RWPE1 (cell line): ENCODE measurements around the gene ZBTB45.

Experiments
- CTCF ChIA-PET: fragments of 350-600 bp; sonication (Branson Sonifier 250); formaldehyde crosslinking; extraction: SDS; loops from one replicate; lab custom pipeline; 2021; lab: Yijun Ruan, JAX
- POLR2A ChIA-PET: fragments of 400-600 bp; formaldehyde crosslinking; extraction: SDS; loops from one replicate; lab custom pipeline; 2020; ENCODE audit warnings: antibody characterized with exemption; ENCODE audit not compliant: low non-redundant PET; lab: Yijun Ruan, JAX
- DNase-seq: peaks from one replicate; pipeline ENCODE4 v3.0.0; 2012; ENCODE audit warnings: low spot score
- H3K27ac ChIP-seq: fragments of 450-650 bp; 2 replicates; pipeline ENCODE4 v1.5.1; 2017
- TF ChIP-seq, protein P1 (sequence below): fragments of 450-650 bp; conservative IDR thresholded peaks from 2 replicates; pipeline ENCODE4 v1.5.1; 2017; ENCODE audit warnings: low read depth, mild to moderate bottlenecking

Gene ZBTB45

GRCh38 chr19:58555369-58555885 is 35.8 kb upstream of the ZBTB45 start:
- DNase-seq, result no peak
- TF ChIP-seq, protein P1, sequence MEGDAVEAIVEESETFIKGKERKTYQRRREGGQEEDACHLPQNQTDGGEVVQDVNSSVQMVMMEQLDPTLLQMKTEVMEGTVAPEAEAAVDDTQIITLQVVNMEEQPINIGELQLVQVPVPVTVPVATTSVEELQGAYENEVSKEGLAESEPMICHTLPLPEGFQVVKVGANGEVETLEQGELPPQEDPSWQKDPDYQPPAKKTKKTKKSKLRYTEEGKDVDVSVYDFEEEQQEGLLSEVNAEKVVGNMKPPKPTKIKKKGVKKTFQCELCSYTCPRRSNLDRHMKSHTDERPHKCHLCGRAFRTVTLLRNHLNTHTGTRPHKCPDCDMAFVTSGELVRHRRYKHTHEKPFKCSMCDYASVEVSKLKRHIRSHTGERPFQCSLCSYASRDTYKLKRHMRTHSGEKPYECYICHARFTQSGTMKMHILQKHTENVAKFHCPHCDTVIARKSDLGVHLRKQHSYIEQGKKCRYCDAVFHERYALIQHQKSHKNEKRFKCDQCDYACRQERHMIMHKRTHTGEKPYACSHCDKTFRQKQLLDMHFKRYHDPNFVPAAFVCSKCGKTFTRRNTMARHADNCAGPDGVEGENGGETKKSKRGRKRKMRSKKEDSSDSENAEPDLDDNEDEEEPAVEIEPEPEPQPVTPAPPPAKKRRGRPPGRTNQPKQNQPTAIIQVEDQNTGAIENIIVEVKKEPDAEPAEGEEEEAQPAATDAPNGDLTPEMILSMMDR, result no peak
- ChIA-PET POLR2A (interaction anchor here (1.0 to 1.7 kb wide), 3 partner anchors 12 to 42 kb away, joined by 4 to 5 read pairs (median 4); partner anchors contain the start of genes TRIM28 and ZBTB45), CTCF (interaction anchor here (0.5 kb wide), 1 partner anchor 35 kb away, joined by 3 read pairs; no protein-coding TSS in a partner anchor)
- H3K27ac ChIP-seq, result peak overlapping the region; percentile 100

DNA sequence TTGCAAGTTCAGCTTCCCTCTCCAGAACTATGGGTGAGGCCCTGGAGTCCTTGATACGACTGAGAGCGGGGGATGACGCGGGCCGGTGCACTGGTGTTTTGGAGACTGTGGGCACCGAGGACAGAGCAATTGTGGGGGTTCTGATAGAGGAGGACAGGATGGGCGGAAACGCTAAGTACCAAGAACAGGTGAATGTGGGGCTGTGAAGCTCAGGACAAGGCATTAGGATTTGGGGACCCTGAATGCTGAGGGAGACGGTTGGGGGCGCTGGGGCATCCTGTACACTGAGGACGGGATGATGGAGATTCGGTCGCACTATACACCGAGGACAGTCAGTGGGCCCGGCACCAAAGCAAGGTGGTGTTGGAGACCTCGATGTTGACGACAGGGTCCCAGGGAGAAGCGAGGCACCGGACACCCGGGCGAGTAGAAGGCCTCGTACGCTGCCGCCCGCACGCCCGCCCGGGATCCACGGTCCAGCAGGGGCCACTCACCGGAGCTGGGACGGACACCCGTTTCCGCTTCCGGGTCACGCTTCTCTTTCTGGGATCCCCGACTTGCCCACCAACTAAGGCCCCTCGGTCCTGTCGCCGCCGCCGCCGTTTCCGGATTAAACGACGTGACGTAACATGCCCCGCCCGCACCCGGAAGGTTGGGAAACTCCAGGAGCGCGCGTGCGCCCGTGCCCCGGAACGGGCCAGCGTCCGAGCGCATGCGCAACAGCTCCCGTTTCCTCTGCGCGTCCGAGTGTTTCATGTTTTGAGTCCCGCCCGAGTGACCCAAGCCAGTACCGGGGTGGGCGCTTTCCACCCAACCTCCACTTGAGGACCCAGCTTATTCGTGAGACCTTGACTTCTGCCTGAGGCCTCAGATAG is 35.1 kb upstream of the ZBTB45 start, which contains the start of gene CHMP2A:
TSS of gene CHMP2A (minus strand) at position 612 of the 875 bp plus-strand sequence. CDS start 893 bp downstream, outside the sequence.
- DNase-seq, result peak; percentile 97
- peak within 1 kb of the TSS; percentile 100 for H3K27ac ChIP-seq
- CTCF ChIA-PET, result interaction anchor here (0.6 to 1.3 kb wide), 2 partner anchors 35 to 36 kb away, joined by 3 to 6 read pairs; no protein-coding TSS in a partner anchor
- POLR2A ChIA-PET, result interaction anchor here (1.0 to 1.7 kb wide), 3 partner anchors 11 to 41 kb away, joined by 4 to 5 read pairs (median 4); partner anchors contain the start of genes TRIM28 and ZBTB45
- TF ChIP-seq, protein P1, result no peak

DNA sequence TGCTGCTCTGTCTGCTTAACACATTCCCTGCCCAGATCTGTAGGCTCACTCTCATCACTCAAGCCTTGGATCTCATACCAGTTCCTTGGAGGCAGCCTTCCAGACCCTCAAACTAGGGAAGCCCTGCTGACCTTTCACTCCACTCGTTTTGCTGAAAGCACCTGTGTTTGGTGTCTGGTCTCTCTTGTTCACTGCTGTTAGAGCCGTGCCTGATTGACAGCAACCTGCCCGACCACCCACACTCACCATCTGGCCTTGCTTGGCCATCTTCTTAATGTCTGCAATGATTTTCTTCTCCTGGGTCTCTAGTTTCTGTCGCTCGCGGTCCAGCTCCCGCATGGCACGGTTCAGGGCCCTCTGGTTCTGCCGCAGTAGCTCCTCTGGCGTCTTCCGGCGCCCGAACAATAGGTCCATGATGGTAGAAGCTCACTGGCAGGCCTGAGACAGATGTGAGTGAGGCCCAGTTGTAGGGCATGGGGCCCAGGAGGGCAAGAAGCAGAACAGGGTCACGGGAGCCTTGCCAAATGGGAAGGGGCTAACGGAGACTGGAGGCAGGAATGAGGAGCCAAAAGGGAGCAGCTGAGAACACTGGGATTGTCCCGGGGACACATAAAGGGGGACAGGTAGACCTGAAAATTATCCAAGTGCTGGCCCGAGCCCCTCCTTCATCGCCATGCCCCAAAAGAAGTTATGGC is 34.3 kb upstream of the ZBTB45 start:
- no peak for DNase-seq
- TF ChIP-seq, protein P1, result no peak
- H3K27ac ChIP-seq, result peak overlapping the region; percentile 100
- CTCF ChIA-PET, result interaction anchor here (1.3 kb wide), 1 partner anchor 35 kb away, joined by 6 read pairs; no protein-coding TSS in a partner anchor
- POLR2A ChIA-PET, result interaction anchor here (0.9 to 1.7 kb wide), 5 partner anchors 9 to 40 kb away, joined by 4 to 6 read pairs (median 4); partner anchors contain the start of genes TRIM28 and ZBTB45

GRCh38 chr19:58552655-58553054 is 33.0 kb upstream of the ZBTB45 start:
- POLR2A ChIA-PET, result interaction anchor here (0.6 to 1.5 kb wide), 3 partner anchors 8 to 20 kb away, joined by 3 to 6 read pairs (median 4); partner anchors contain the start of gene TRIM28
- TF ChIP-seq, protein P1, result no peak
- CTCF ChIA-PET, result no interaction called here
- H3K27ac ChIP-seq, result peak overlapping the region; percentile 100
- DNase-seq, result no peak

GRCh38 chr19:58551577-58552471 is 32.2 kb upstream of the ZBTB45 start:
- DNase-seq, result no peak
- ChIA-PET CTCF (no interaction called here), POLR2A (interaction anchor here (1.5 kb wide), 1 partner anchor 7 kb away, joined by 4 read pairs; no protein-coding TSS in a partner anchor)
- peak overlapping the region; percentile 27 for H3K27ac ChIP-seq
- TF ChIP-seq, protein P1, result no peak
